ENCODE results near the gene NFXL1.

NFXL1 gene

GRCh38 chr4:47814618-47815295, 99.6 kb downstream of the NFXL1 start:
- H3K27ac ChIP-seq = no peak overlapping the region
- CTCF ChIA-PET = no interaction called here
- TF ChIP-seq CTCF (conservative IDR thresholded peaks at IDR 0.05; ENCODE audit: low read depth) = no peak
- POLR2A ChIA-PET (ENCODE audit: low non-redundant PET) = no interaction called here
- DNase-seq (ENCODE audit: low spot score) = no peak

- TF ChIP-seq CTCF (conservative IDR thresholded peaks at IDR 0.05; ENCODE audit: low read depth) = no peak
- CTCF ChIA-PET = no interaction called here
- DNase-seq (ENCODE audit: low spot score) = no peak
- POLR2A ChIA-PET (ENCODE audit: low non-redundant PET) = no interaction called here
- no peak overlapping the region for H3K27ac ChIP-seq
These were observed 104.7 kb downstream of the NFXL1 start for GRCh38 chr4:47809654-47810203.

GRCh38 chr4:47804598-47804997, 109.8 kb downstream of the NFXL1 start:
- POLR2A ChIA-PET (ENCODE audit: low non-redundant PET) = no interaction called here
- CTCF ChIA-PET = no interaction called here
- no peak for DNase-seq (ENCODE audit: low spot score)
- TF ChIP-seq CTCF (conservative IDR thresholded peaks at IDR 0.05; ENCODE audit: low read depth) = no peak
- H3K27ac ChIP-seq = no peak overlapping the region

GRCh38 chr4:47801481-47802002, 112.8 kb downstream of the NFXL1 start:
- DNase-seq (ENCODE audit: low spot score) = no peak
- no peak for TF ChIP-seq CTCF (conservative IDR thresholded peaks at IDR 0.05; ENCODE audit: low read depth)
- ChIA-PET CTCF (no interaction called here), POLR2A (ENCODE audit: low non-redundant PET) (no interaction called here)
- H3K27ac ChIP-seq = no peak overlapping the region

- no peak for DNase-seq (ENCODE audit: low spot score)
- CTCF ChIA-PET = interaction anchor here (0.7 kb wide), 1 partner anchor 97 kb away, joined by 3 read pairs; no protein-coding TSS in a partner anchor
These were observed 116.2 kb downstream of the NFXL1 start for GRCh38 chr4:47798165-47798564.

More at GRCh38 chr4:47798165-47798564, 116.2 kb downstream of the NFXL1 start:
- H3K27ac ChIP-seq = no peak overlapping the region
- no peak for TF ChIP-seq CTCF (conservative IDR thresholded peaks at IDR 0.05; ENCODE audit: low read depth)
- POLR2A ChIA-PET (ENCODE audit: low non-redundant PET) = no interaction called here
